GM19455 (cell line): ENCODE results near the gene PIBF1.
"Not testable (repeated sequence)": the region's sequence is repeated elsewhere in the genome, so short reads cannot be mapped to it uniquely, and the experiment has no call there.

Experiments
- ATAC-seq: cut with Tn5 transposase; IDR thresholded peaks from one replicate; pipeline ENCODE4 v1.9.1; 2021; ENCODE audit not compliant: unreplicated experiment

Gene PIBF1

GRCh38 chr13:73000027-73000674 lies 218.2 kb downstream of the PIBF1 start:
- ATAC-seq = no peak

GRCh38 chr13:73001971-73002370 lies 220.0 kb downstream of the PIBF1 start:
- ATAC-seq = no peak

- no peak for ATAC-seq
Measured at GRCh38 chr13:73011751-73012150, 229.8 kb downstream of the PIBF1 start.

GRCh38 chr13:73015805-73016204 lies 233.9 kb downstream of the PIBF1 start:
- ATAC-seq = no peak

- no peak for ATAC-seq
Measured at GRCh38 chr13:73018336-73018735, 236.4 kb downstream of the PIBF1 start.

GRCh38 chr13:73025217-73026012 lies 243.5 kb downstream of the PIBF1 start:
- ATAC-seq = no peak

- no peak for ATAC-seq
Measured at GRCh38 chr13:73034901-73035300, 253.0 kb downstream of the PIBF1 start.

- ATAC-seq = no peak
Measured at GRCh38 chr13:73035660-73036059, 253.7 kb downstream of the PIBF1 start.

GRCh38 chr13:73036566-73036965 lies 254.6 kb downstream of the PIBF1 start:
- ATAC-seq = no peak

GRCh38 chr13:73038064-73038463 lies 256.1 kb downstream of the PIBF1 start:
- ATAC-seq = no peak

- ATAC-seq = no peak
Measured at GRCh38 chr13:73039201-73040108, 257.5 kb downstream of the PIBF1 start.

GRCh38 chr13:73040484-73040883 lies 258.6 kb downstream of the PIBF1 start:
- no peak for ATAC-seq

GRCh38 chr13:73040968-73041596 lies 259.1 kb downstream of the PIBF1 start:
- ATAC-seq = no peak

- ATAC-seq = no peak
Measured at GRCh38 chr13:73045031-73045430, 263.1 kb downstream of the PIBF1 start.

GRCh38 chr13:73048615-73049014 lies 266.7 kb downstream of the PIBF1 start:
- ATAC-seq = not testable (repeated sequence)

GRCh38 chr13:73054712-73055111 lies 272.8 kb downstream of the PIBF1 start:
- ATAC-seq = no peak

GRCh38 chr13:73055813-73056564 lies 274.1 kb downstream of the PIBF1 start:
- no peak for ATAC-seq

- no peak for ATAC-seq
Measured at GRCh38 chr13:73056565-73056962, 274.6 kb downstream of the PIBF1 start.

GRCh38 chr13:73057284-73058063 lies 275.5 kb downstream of the PIBF1 start:
- ATAC-seq = no peak

GRCh38 chr13:73058064-73058313 lies 276.1 kb downstream of the PIBF1 start:
- no peak for ATAC-seq
